H9 (cell line): ENCODE data around the gene SLC39A7. TPM values are rescaled to one million over a fixed set of nuclear protein-coding genes. Genes with fewer than 3 reads are reported as not detected.

Experiments
- DNase-seq: peaks from one replicate; pipeline ENCODE4 v3.0.0-alpha.2; 2017
- H2AFZ ChIP-seq: one replicate; pipeline ENCODE4 v1.6.1; 2013; ENCODE audit warnings: mild to moderate bottlenecking, low read length, control low read depth, moderate library complexity
- H2AK5ac ChIP-seq: 2 replicates; pipeline ENCODE4 v1.6.1; 2013; ENCODE audit warnings: low read length, control low read depth, mixed read lengths; ENCODE audit not compliant: insufficient read length
- H2BK120ac ChIP-seq: one replicate; pipeline ENCODE4 v1.6.1; 2013; ENCODE audit warnings: low read depth, mild to moderate bottlenecking, low read length, control low read depth, inconsistent platforms; ENCODE audit not compliant: poor library complexity, severe bottlenecking
- H2BK12ac ChIP-seq: 2 replicates; pipeline ENCODE4 v1.6.1; 2013; ENCODE audit warnings: low read length, control low read depth, mixed read lengths, low read depth; ENCODE audit not compliant: insufficient read length
- H2BK15ac ChIP-seq: 2 replicates; pipeline ENCODE4 v1.6.1; 2013; ENCODE audit warnings: low read depth, low read length, control low read depth
- H2BK20ac ChIP-seq: one replicate; pipeline ENCODE4 v1.6.1; 2013; ENCODE audit warnings: low read depth, mild to moderate bottlenecking, low read length, control low read depth, inconsistent platforms; ENCODE audit not compliant: poor library complexity, severe bottlenecking
- H2BK5ac ChIP-seq: 2 replicates; pipeline ENCODE4 v1.6.1; 2013; ENCODE audit warnings: low read length, control low read depth, mixed read lengths; ENCODE audit not compliant: insufficient read length
- H3K14ac ChIP-seq: 2 replicates; pipeline ENCODE4 v1.6.1; 2013; ENCODE audit warnings: low read length, control low read depth; ENCODE audit not compliant: insufficient read depth
- H3K18ac ChIP-seq: 2 replicates; pipeline ENCODE4 v1.6.1; 2013; ENCODE audit warnings: low read depth, mild to moderate bottlenecking, mixed read lengths, low read length, control low read depth; ENCODE audit not compliant: insufficient read length
- H3K23ac ChIP-seq: 2 replicates; pipeline ENCODE4 v1.6.1; 2013; ENCODE audit warnings: low read length, control low read depth, mixed read lengths, low read depth; ENCODE audit not compliant: insufficient read length
- H3K23me2 ChIP-seq: 2 replicates; pipeline ENCODE4 v1.6.1; 2013; ENCODE audit warnings: low read depth, mild to moderate bottlenecking, mixed read lengths, low read length, control low read depth; ENCODE audit not compliant: insufficient read length, poor library complexity, severe bottlenecking
- H3K27ac ChIP-seq: 2 replicates; pipeline ENCODE4 v1.5.1; 2013; ENCODE audit warnings: low read length, control low read depth, mixed read lengths, low read depth; ENCODE audit not compliant: insufficient read length
- H3K27me3 ChIP-seq: 2 replicates; pipeline ENCODE4 v1.6.1; 2013; ENCODE audit warnings: low read length, control low read depth, inconsistent platforms; ENCODE audit not compliant: insufficient read depth
- H3K4ac ChIP-seq: 2 replicates; pipeline ENCODE4 v1.6.1; 2013; ENCODE audit warnings: low read depth, mild to moderate bottlenecking, control low read depth, inconsistent platforms, low read length, moderate library complexity
- H3K4me1 ChIP-seq: 2 replicates; pipeline ENCODE4 v1.6.1; 2013; ENCODE audit warnings: low read length, control low read depth, inconsistent platforms; ENCODE audit not compliant: insufficient read depth
- H3K4me2 ChIP-seq: 2 replicates; pipeline ENCODE4 v1.6.1; 2013; ENCODE audit warnings: low read length, control low read depth, mixed read lengths; ENCODE audit not compliant: insufficient read length, insufficient read depth
- H3K56ac ChIP-seq: 2 replicates; pipeline ENCODE4 v1.6.1; 2013; ENCODE audit warnings: low read depth, mild to moderate bottlenecking, mixed read lengths, low read length, control low read depth; ENCODE audit not compliant: insufficient read length
- H3K79me1 ChIP-seq: 2 replicates; pipeline ENCODE4 v1.6.1; 2013; ENCODE audit warnings: low read depth, mild to moderate bottlenecking, moderate library complexity, low read length, control low read depth, inconsistent platforms; ENCODE audit not compliant: insufficient read depth, poor library complexity, severe bottlenecking
- H3K79me2 ChIP-seq: 2 replicates; pipeline ENCODE4 v1.6.1; 2013; ENCODE audit warnings: low read length, control low read depth, inconsistent platforms; ENCODE audit not compliant: insufficient read depth
- H3K9ac ChIP-seq: 2 replicates; pipeline ENCODE4 v1.6.1; 2013; ENCODE audit warnings: low read length, control low read depth, mixed read lengths; ENCODE audit not compliant: insufficient read length; ENCODE audit errors: extremely low read depth
- H3K9me3 ChIP-seq: one replicate; pipeline ENCODE4 v1.6.1; 2013; ENCODE audit warnings: low read depth, low read length, inconsistent platforms; ENCODE audit not compliant: control insufficient read depth
- H3T11ph ChIP-seq: one replicate; pipeline ENCODE4 v1.6.1; 2013; ENCODE audit warnings: mild to moderate bottlenecking, low read length, control low read depth, inconsistent platforms
- H4K20me1 ChIP-seq: one replicate; pipeline ENCODE4 v1.6.1; 2013; ENCODE audit not compliant: control insufficient read depth, insufficient read length, insufficient read depth
- H4K5ac ChIP-seq: 2 replicates; pipeline ENCODE4 v1.6.1; 2013; ENCODE audit warnings: low read depth, mild to moderate bottlenecking, mixed read lengths, low read length, control low read depth; ENCODE audit not compliant: insufficient read length
- H4K8ac ChIP-seq: replicated peaks from 2 replicates; pipeline ENCODE4 v1.6.1; 2013; ENCODE audit warnings: low read length, control low read depth, mixed read lengths, low read depth; ENCODE audit not compliant: insufficient read length
- H4K91ac ChIP-seq: 2 replicates; pipeline ENCODE4 v1.6.1; 2013; ENCODE audit warnings: low read depth, mild to moderate bottlenecking, moderate library complexity, mixed read lengths, low read length, control low read depth; ENCODE audit not compliant: insufficient read length
- H3K27ac Mint-ChIP-seq, 3 experiments: 2 replicates in 2 of 3; 3 replicates in 1 of 3; pipeline ENCODE4 v1.8.0; 2020 to 2021; ENCODE audit warnings: mixed read lengths in 3 of 3, mild to moderate bottlenecking in 1 of 3, moderate library complexity in 1 of 3
- H3K27me3 Mint-ChIP-seq: 2 replicates; pipeline ENCODE4 v1.8.0; 2021; ENCODE audit warnings: low read depth, mild to moderate bottlenecking, moderate library complexity, mixed read lengths
- H3K36me3 Mint-ChIP-seq, 3 experiments: 2 replicates in 2 of 3; 3 replicates in 1 of 3; pipeline ENCODE4 v1.8.0; 2020 to 2021; ENCODE audit warnings: low read depth in 3 of 3, mixed read lengths in 3 of 3; ENCODE audit not compliant: insufficient read depth in 1 of 3
- H3K4me1 Mint-ChIP-seq, 2 experiments: 2 replicates each; pipeline ENCODE4 v1.8.0; 2020; ENCODE audit warnings: mixed read lengths in 2 of 2
- H3K4me3 Mint-ChIP-seq, 2 experiments: 2 replicates in 1 of 2; 3 replicates in 1 of 2; pipeline ENCODE4 v1.8.0; 2020 to 2021; ENCODE audit warnings: mild to moderate bottlenecking in 2 of 2, mixed read lengths in 2 of 2, moderate library complexity in 1 of 2
- H3K9me3 Mint-ChIP-seq, 2 experiments: 2 replicates in 1 of 2; 3 replicates in 1 of 2; pipeline ENCODE4 v1.8.0; 2020; ENCODE audit warnings: mild to moderate bottlenecking in 2 of 2, mixed read lengths in 2 of 2, moderate library complexity in 1 of 2
- WGBS: extraction: QIAGEN DNeasy Blood & Tissue Kit; methylation state at CpG from one replicate; pipeline ENCODE4 v1.1.7; 2013; ENCODE audit warnings: missing lambda C conversion rate, low lambda C conversion rate, mixed read lengths; ENCODE audit not compliant: insufficient read length; ENCODE audit errors: extremely low coverage; 5-methylcytosine and 5-hydroxymethylcytosine counted together
- total RNA-seq: library from RNA; stranded (reverse); gene quantifications from 2 replicates; pipeline ENCODE4 v1.2.1, GENCODE V29; 2021
- TF ChIP-seq, protein P1 (sequence below): fragments of 200-600 bp; sonication (generic); conservative IDR thresholded peaks from 3 replicates; pipeline ENCODE4 v1.8.0; 2021; ENCODE audit warnings: antibody characterized with exemption, mild to moderate bottlenecking

The SLC39A7 gene
- total RNA-seq, 1 experiment from 2014 or later = 107 TPM

DNA sequence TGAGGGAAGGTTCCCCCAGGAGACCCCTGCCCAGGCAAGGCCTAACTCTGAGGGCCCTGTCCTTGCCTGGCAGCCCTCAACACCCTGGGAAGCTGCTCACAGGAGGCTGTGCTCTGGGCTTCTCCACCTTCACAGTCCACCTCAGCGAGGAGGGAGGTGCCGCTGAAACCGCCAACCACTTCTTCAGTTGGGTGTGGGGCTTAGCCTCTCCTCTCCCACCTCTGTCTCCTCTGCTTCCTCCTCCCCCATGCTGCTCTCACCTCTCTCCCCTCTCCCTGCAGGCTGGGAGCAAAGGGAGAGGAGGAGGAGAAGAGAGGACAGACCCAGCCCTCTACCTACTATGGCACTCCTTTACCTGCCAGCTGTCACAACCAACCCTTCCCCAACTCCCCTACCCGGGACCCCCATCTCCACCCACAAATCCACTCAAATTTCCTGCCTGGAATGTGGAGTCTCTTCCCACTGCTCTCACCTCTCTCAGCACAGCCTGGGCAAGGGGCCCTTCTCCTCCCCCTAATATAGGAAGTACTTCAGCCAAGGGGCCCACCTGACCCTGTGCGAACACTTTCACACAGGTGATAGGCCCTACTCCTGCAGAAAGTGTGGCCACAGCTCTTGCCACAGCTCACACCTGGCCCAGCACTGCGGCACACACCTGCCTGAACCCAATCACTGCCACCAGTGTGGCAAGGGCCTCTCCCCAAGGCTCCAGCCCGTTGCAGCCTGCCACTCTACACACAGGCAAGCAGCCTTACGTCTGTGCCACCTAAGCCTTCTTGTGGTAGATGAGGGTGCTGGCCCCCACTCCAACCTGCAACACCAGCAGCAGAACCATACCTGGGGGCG, 14.8 kb downstream of the SLC39A7 start:
- H3K27ac ChIP-seq = no peak overlapping the region
- no peak overlapping the region for H3K9ac ChIP-seq
- no peak overlapping the region; the same call in 1 of the 2 replicates for H3K14ac ChIP-seq
- DNase-seq = no peak
- no peak overlapping the region for H2AFZ ChIP-seq
- WGBS = no CpG with 5 or more reads among the region's 9 CpGs
- H3K27me3 ChIP-seq = peaks cover 62% of the 10 kb centered on the region
- H3K23ac ChIP-seq = no peak overlapping the region
- Mint-ChIP-seq H3K9me3 (peaks cover 0 to 7% of the 10 kb centered on the region in 2 experiments; a peak in 2 of 5 replicates), H3K27ac (no peak overlapping the region), H3K4me3 (peak overlapping the region in 1 of 2 experiments; percentile 39; a peak in 1 of 5 replicates), H3K27me3 (peaks cover 98% of the 10 kb centered on the region), H3K36me3 (peaks cover 0 to 10% (median 3%) of the 10 kb centered on the region in 3 experiments), H3K4me1 (peaks cover 30 to 42% of the 10 kb centered on the region in 2 experiments)
- H3T11ph ChIP-seq = no peak overlapping the region
- no peaks in the 10 kb centered on the region for H3K9me3 ChIP-seq
- H3K79me1 ChIP-seq = no peaks in the 10 kb centered on the region
- H3K79me2 ChIP-seq = no peaks in the 10 kb centered on the region
- H3K56ac ChIP-seq = no peak overlapping the region
- H2BK15ac ChIP-seq = no peak overlapping the region
- H4K20me1 ChIP-seq = no peaks in the 10 kb centered on the region
- TF ChIP-seq, protein P1, sequence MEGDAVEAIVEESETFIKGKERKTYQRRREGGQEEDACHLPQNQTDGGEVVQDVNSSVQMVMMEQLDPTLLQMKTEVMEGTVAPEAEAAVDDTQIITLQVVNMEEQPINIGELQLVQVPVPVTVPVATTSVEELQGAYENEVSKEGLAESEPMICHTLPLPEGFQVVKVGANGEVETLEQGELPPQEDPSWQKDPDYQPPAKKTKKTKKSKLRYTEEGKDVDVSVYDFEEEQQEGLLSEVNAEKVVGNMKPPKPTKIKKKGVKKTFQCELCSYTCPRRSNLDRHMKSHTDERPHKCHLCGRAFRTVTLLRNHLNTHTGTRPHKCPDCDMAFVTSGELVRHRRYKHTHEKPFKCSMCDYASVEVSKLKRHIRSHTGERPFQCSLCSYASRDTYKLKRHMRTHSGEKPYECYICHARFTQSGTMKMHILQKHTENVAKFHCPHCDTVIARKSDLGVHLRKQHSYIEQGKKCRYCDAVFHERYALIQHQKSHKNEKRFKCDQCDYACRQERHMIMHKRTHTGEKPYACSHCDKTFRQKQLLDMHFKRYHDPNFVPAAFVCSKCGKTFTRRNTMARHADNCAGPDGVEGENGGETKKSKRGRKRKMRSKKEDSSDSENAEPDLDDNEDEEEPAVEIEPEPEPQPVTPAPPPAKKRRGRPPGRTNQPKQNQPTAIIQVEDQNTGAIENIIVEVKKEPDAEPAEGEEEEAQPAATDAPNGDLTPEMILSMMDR = no peak
- H2BK120ac ChIP-seq = no peak overlapping the region
- no peak overlapping the region for H3K4ac ChIP-seq
- no peak overlapping the region for H3K18ac ChIP-seq
- H2BK5ac ChIP-seq = no peak overlapping the region
- no peak overlapping the region for H2BK20ac ChIP-seq
- peaks cover 11% of the 10 kb centered on the region for H3K23me2 ChIP-seq
- H4K8ac ChIP-seq = no peak overlapping the region
- H4K91ac ChIP-seq = no peak overlapping the region
- H3K4me1 ChIP-seq = no peaks in the 10 kb centered on the region
- H4K5ac ChIP-seq = no peak overlapping the region
- H2AK5ac ChIP-seq = no peak overlapping the region
- no peak overlapping the region for H3K4me2 ChIP-seq
- no peak overlapping the region for H2BK12ac ChIP-seq
